IPS-20b (cell line): ENCODE data around the gene EFNA1.
"Not testable (repeated sequence)": the region's sequence is repeated elsewhere in the genome, so short reads cannot be mapped to it uniquely, and the experiment has no call there.

Source experiments
- H3K27ac ChIP-seq: one replicate; pipeline ENCODE4 v1.5.1; 2013; ENCODE audit warnings: low read length
- H3K27me3 ChIP-seq: 2 replicates; pipeline ENCODE4 v1.6.1; 2013; ENCODE audit warnings: mild to moderate bottlenecking, low read length, inconsistent platforms; ENCODE audit not compliant: insufficient read depth
- H3K36me3 ChIP-seq: 2 replicates; pipeline ENCODE4 v1.6.1; 2013; ENCODE audit warnings: low read depth, mild to moderate bottlenecking, inconsistent platforms, low read length, moderate library complexity; ENCODE audit not compliant: insufficient read depth
- H3K4me1 ChIP-seq: 2 replicates; pipeline ENCODE4 v1.6.1; 2013; ENCODE audit warnings: mild to moderate bottlenecking, control low read depth, inconsistent platforms, low read length, moderate library complexity; ENCODE audit not compliant: insufficient read depth
- H3K4me3 ChIP-seq: 2 replicates; pipeline ENCODE4 v1.5.1; 2013; ENCODE audit warnings: mild to moderate bottlenecking, low read length, inconsistent platforms
- H3K9ac ChIP-seq: 2 replicates; pipeline ENCODE4 v1.6.1; 2013; ENCODE audit warnings: low read depth, mild to moderate bottlenecking, inconsistent platforms, low read length, moderate library complexity
- H3K9me3 ChIP-seq: 2 replicates; pipeline ENCODE4 v1.6.1; 2013; ENCODE audit warnings: mild to moderate bottlenecking, low read depth, low read length, inconsistent platforms; ENCODE audit not compliant: insufficient read depth

The EFNA1 gene

GRCh38 chr1:155116113-155116764 is 11.4 kb upstream of the EFNA1 start:
- Histone ChIP-seq H3K27me3 (peaks cover 17% of the 10 kb centered on the region), H3K27ac (no peak overlapping the region), H3K36me3 (no peaks in the 10 kb centered on the region), H3K4me3 (no peak overlapping the region), H3K9ac (no peak overlapping the region), H3K9me3 (no peaks in the 10 kb centered on the region), H3K4me1 (no peaks in the 10 kb centered on the region)

DNA sequence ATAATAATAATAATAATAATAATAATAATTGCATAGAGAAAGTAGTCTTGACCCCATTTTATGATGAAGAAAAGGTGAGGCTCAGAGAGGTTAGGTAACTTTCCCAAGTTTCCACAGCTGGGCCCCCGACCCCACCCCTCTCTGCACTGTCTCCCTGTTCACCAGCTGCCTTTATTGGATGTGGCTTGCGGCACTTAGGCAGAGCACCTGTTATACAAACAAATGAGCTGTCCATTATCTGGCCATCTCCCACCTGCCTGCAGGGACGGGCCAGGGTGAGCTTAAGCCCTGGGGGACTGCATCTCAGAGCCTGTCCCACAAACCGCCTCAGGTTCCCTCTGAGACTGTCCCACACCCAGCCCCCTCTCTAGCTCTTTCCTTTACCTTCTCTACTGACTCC is 10.1 kb upstream of the EFNA1 start:
- Histone ChIP-seq H3K27ac (no peak overlapping the region), H3K4me3 (no peak overlapping the region), H3K9ac (no peak overlapping the region), H3K36me3 (no peaks in the 10 kb centered on the region), H3K4me1 (no peaks in the 10 kb centered on the region), H3K27me3 (peaks cover 24% of the 10 kb centered on the region), H3K9me3 (no peaks in the 10 kb centered on the region)

DNA sequence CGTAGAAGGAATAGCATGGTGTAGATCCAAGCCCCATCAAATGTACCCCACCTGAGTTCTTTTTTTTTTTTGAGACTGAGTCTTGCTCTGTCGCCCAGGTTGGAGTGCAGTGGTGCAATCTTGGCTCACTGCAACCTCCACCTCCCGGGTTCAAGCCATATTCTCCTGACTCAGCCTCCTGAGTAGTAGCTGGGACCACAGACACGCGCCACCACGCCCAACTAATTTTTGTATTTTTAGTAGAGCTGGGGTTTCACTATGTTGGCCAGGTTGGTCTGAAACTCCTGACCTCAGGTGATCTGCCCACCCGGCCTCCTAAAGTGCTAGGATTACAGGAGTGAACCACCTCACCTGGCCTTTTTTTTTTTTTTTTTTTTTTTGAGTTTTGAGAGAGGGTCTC is 9.6 kb upstream of the EFNA1 start:
- H3K27ac ChIP-seq, H3K36me3 ChIP-seq, H3K4me3 ChIP-seq, H3K4me1 ChIP-seq, H3K9ac ChIP-seq, H3K9me3 ChIP-seq: not testable (repeated sequence)
- peaks cover 28% of the 10 kb centered on the region for H3K27me3 ChIP-seq

DNA sequence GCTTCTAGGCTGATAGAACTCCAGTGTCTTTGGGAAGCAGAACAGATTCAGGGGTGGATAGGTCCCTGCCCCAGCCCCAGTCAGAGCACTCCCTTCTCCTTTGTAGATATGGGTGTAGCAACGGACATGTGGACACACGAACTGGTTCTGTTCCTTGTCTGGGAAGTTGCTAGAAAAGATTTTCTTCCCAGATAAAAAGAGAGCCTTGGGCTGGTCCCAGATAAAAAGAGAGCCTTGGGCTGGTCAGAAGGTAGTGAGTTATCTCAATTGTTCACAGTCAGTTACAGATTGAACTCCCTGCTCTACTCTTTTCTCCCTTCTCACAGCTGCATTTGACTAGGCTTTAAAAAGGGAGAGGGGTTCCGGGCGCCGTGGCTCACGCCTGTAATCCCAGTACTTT is 7.4 kb upstream of the EFNA1 start:
- Histone ChIP-seq H3K27ac (no peak overlapping the region), H3K9ac (no peak overlapping the region), H3K27me3 (peaks cover 48% of the 10 kb centered on the region)

DNA sequence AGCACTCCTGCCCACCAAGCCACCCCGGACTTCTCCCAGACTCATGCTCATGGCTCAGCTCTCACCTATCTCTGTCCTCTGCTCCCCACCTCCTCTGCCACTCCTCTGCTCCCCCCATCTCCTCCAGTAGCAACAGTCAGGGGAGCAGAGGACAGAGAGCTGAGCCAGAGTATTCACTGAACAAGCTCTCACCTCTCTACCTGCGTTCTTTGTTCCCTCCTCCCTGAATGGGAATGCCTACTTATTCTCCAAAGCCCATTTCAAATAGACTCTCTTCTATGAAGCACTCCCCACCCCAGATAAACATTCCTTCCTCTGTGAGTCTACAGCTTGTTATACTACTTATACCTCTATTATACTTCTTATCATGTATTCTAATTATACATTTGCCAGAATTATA is 6.4 kb upstream of the EFNA1 start:
- Histone ChIP-seq H3K27me3 (peaks cover 58% of the 10 kb centered on the region), H3K36me3 (no peaks in the 10 kb centered on the region), H3K9ac (no peak overlapping the region)

More for the DNA sequence above, 7.4 kb upstream of the EFNA1 start:
- H3K9me3 ChIP-seq: no peaks in the 10 kb centered on the region
- H3K4me3 ChIP-seq: no peak overlapping the region
- peaks cover 7% of the 10 kb centered on the region; the same call in 1 of the 2 replicates for H3K4me1 ChIP-seq
- no peaks in the 10 kb centered on the region for H3K36me3 ChIP-seq

GRCh38 chr1:155122308-155122707 is 5.4 kb upstream of the EFNA1 start:
- H3K4me1 ChIP-seq: peaks cover 15% of the 10 kb centered on the region
- H3K9me3 ChIP-seq: no peaks in the 10 kb centered on the region
- H3K9ac ChIP-seq: no peak overlapping the region
- H3K27ac ChIP-seq: no peak overlapping the region
- H3K36me3 ChIP-seq: no peaks in the 10 kb centered on the region
- peaks cover 69% of the 10 kb centered on the region for H3K27me3 ChIP-seq
- H3K4me3 ChIP-seq: no peak overlapping the region

More for the DNA sequence above, 6.4 kb upstream of the EFNA1 start:
- Histone ChIP-seq H3K27ac (no peak overlapping the region), H3K9me3 (no peaks in the 10 kb centered on the region), H3K4me3 (no peak overlapping the region), H3K4me1 (peaks cover 9% of the 10 kb centered on the region)

GRCh38 chr1:155123801-155124200 is 3.9 kb upstream of the EFNA1 start:
- Histone ChIP-seq H3K9ac (no peak overlapping the region), H3K9me3 (no peaks in the 10 kb centered on the region), H3K27me3 (peaks cover 79% of the 10 kb centered on the region)

GRCh38 chr1:155124503-155125463 is 2.9 kb upstream of the EFNA1 start:
- H3K4me3 ChIP-seq: no peak overlapping the region
- no peaks in the 10 kb centered on the region for H3K36me3 ChIP-seq
- H3K9me3 ChIP-seq: no peaks in the 10 kb centered on the region
- no peak overlapping the region for H3K27ac ChIP-seq
- peaks cover 32% of the 10 kb centered on the region for H3K4me1 ChIP-seq
- no peak overlapping the region for H3K9ac ChIP-seq
- H3K27me3 ChIP-seq: peaks cover 83% of the 10 kb centered on the region

More at GRCh38 chr1:155123801-155124200, 3.9 kb upstream of the EFNA1 start:
- H3K4me1 ChIP-seq: peaks cover 24% of the 10 kb centered on the region
- H3K27ac ChIP-seq: no peak overlapping the region
- no peaks in the 10 kb centered on the region for H3K36me3 ChIP-seq
- no peak overlapping the region for H3K4me3 ChIP-seq

- no peak overlapping the region for H3K9ac ChIP-seq
- no peaks in the 10 kb centered on the region for H3K9me3 ChIP-seq
- no peak overlapping the region for H3K27ac ChIP-seq
- H3K4me1 ChIP-seq: peaks cover 35% of the 10 kb centered on the region
- peak overlapping the region; percentile 63; the same call in 1 of the 2 replicates for H3K4me3 ChIP-seq
- peaks cover 87% of the 10 kb centered on the region for H3K27me3 ChIP-seq
- no peaks in the 10 kb centered on the region for H3K36me3 ChIP-seq
These were observed 2.1 kb upstream of the EFNA1 start for GRCh38 chr1:155125511-155125945.

- Histone ChIP-seq H3K4me1 (peaks cover 39% of the 10 kb centered on the region), H3K27ac (no peak overlapping the region), H3K9me3 (no peaks in the 10 kb centered on the region), H3K36me3 (no peaks in the 10 kb centered on the region; the same call in 1 of the 2 replicates), H3K27me3 (peaks cover 89% of the 10 kb centered on the region), H3K4me3 (peak overlapping the region; percentile 63; the same call in 1 of the 2 replicates), H3K9ac (no peak overlapping the region)
These were observed 1.6 kb upstream of the EFNA1 start for GRCh38 chr1:155125946-155126555.

- no peaks in the 10 kb centered on the region for H3K9me3 ChIP-seq
- peaks cover 39% of the 10 kb centered on the region for H3K4me1 ChIP-seq
- H3K27me3 ChIP-seq: peaks cover 95% of the 10 kb centered on the region
- H3K36me3 ChIP-seq: peaks cover 2% of the 10 kb centered on the region
- H3K9ac ChIP-seq: no peak overlapping the region
- H3K27ac ChIP-seq: no peak overlapping the region
- H3K4me3 ChIP-seq: peak overlapping the region; percentile 63
These were observed 1.0 kb upstream of the EFNA1 start for GRCh38 chr1:155126556-155127104.
